Motor neuron (in vitro differentiated cells): Measurements from ENCODE around the gene NOG. TPM values are rescaled to one million over a fixed set of nuclear protein-coding genes. Genes with fewer than 3 reads are reported as not detected.

Source experiments
- ATAC-seq, 8 experiments: fragments of 200-7000 bp; cut with Tn5 transposase; replicated peaks in 6 of 8; 2 replicates each; pipeline ENCODE4 v1.8.0; 2021; ENCODE audit warnings: mild to moderate bottlenecking in 8 of 8, moderate library complexity in 8 of 8
- H3K27ac ChIP-seq, 2 donors: fragments of 250-450 bp; sonication (Bioruptor Pico); 2 replicates each; pipeline ENCODE4 v1.9.0; 2021; ENCODE audit warnings: antibody characterized with exemption in 2 of 2, mild to moderate bottlenecking in 2 of 2, moderate library complexity in 1 of 2
- H3K4me1 ChIP-seq, 2 donors: fragments of 250-450 bp; sonication (Bioruptor Pico); replicated peaks in 1 of 2; 2 replicates each; pipeline ENCODE4 v1.6.1; 2021; ENCODE audit warnings: antibody characterized with exemption in 2 of 2, mild to moderate bottlenecking in 2 of 2, moderate library complexity in 1 of 2
- H3K4me3 ChIP-seq, 5 donors: fragments of 250-450 bp; sonication (Bioruptor Pico); 2 replicates each; pipeline ENCODE4 v1.9.0; 2021; ENCODE audit warnings: antibody characterized with exemption in 5 of 5, mild to moderate bottlenecking in 5 of 5, moderate library complexity in 4 of 5
- WGBS, 10 experiments: fragments of 450-650 bp; shearing (Covaris generic); methylation state at CpG; one replicate each; pipeline ENCODE4 v1.0.0; 2022; 5-methylcytosine and 5-hydroxymethylcytosine counted together
- in situ Hi-C, 9 experiments: fragments of 400-800 bp; cut with MboI; loops; one replicate each; pipeline ENCODE4 v1.15.0; 2021; ENCODE audit warnings: low sequenced_read_pairs in 9 of 9, low pct_unique_long_range_greater_than_20kb in 2 of 9; ENCODE audit not compliant: unreplicated experiment in 9 of 9
- total RNA-seq, 8 experiments: library from RNA; unstranded; fragments of 300-600 nt; gene quantifications; 2 replicates each; pipeline versions ENCODE4 v1.2.3 to v1.2.4, GENCODE V29; 2022

NOG gene
- total RNA-seq, 8 experiments from 2014 or later, result 0.56 to 12.2 (median 3.8) TPM

DNA sequence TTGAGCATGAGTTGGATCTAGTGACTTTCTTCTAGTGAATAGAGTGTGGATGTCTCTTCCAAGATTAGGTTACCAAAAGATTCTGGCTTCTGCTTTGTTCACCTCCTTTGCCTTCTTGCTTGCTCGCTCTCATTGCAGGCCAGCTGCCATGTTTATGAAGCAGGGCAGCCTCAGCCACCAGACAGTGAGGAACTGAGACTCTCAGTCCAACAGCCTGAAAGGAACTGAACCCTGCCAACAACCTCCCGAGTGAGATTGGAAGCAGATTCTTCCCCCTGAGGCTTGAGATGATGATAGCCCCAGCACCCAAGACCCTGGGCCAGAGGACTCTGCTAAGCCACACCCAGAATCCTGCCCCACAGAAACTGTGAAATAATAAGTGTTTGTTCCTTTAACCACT lies 48.4 kb downstream of the NOG start:
- Histone ChIP-seq H3K27ac (no peak overlapping the region), H3K4me1 (peaks cover 0 to 2% of the 10 kb centered on the region in 2 donors), H3K4me3 (no peak overlapping the region)
- peak in 1 of 8 experiments; percentile 40 for ATAC-seq
- 50 to 100% (median 63%) methylated on average over 1 to 2 of the region's 2 CpGs; no CpG with 5 or more reads in 2 of the 10 experiments for WGBS, 10 experiments
- in situ Hi-C loops, result loop anchor here in 1 of 9 experiments (25.0 kb wide), 1 partner anchor 95 kb away; no protein-coding TSS in a partner anchor

DNA sequence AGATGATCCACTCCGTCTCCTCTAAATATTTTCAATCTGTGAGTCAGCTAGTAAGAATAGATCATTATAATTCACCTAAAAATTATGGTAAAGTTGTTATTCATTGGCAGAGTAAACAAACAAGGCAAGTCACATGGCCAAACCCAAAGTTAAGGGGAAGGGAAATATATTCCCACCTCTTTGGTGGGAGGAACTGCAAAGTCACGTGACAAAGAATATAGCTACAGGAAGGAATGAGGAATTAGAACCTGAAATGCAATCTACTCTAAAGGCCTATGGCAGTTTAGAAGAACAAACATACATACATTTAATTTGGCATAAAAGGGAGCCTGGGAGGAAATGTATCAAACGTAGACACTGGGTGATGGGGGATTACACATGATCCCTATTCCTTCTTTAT lies 48.9 kb downstream of the NOG start:
- WGBS, 10 experiments, result 50 to 100% (median 88%) methylated on average over 1 to 3 of the region's 3 CpGs
- peaks cover 0 to 2% of the 10 kb centered on the region in 2 donors for H3K4me1 ChIP-seq
- peak in 1 of 8 experiments; percentile 16 for ATAC-seq
- in situ Hi-C loops, result loop anchor here in 1 of 9 experiments (25.0 kb wide), 1 partner anchor 95 kb away; no protein-coding TSS in a partner anchor
- no peak overlapping the region for H3K4me3 ChIP-seq
- H3K27ac ChIP-seq, result no peak overlapping the region

Other genes starting within 250 kb of the NOG start
- 1 to 10 TPM in 4 of 8 experiments, under 1 TPM in 4; 0.27 to 2.3 (median 1.2) TPM for gene C17orf67, start 240.2 kb downstream of the NOG start, total RNA-seq
- 10 to 100 TPM in 4 of 8 experiments, 1 to 10 TPM in 4; 3.2 to 12.8 (median 9.8) TPM for gene DGKE, start 240.5 kb downstream of the NOG start, total RNA-seq